Measurements from ENCODE around the gene FAXC. TPM values are rescaled to one million over a fixed set of nuclear protein-coding genes. Genes with fewer than 3 reads are reported as not detected.

FAXC gene
- total RNA-seq, 3 donors from 2014 or later, result 1.0 to 25.8 (median 2.0) TPM

GRCh38 chr6:99359800-99360199, 10.3 kb upstream of the FAXC start:
- DNase-seq (no peak), ATAC-seq (no peak)
- no peaks in the 10 kb centered on the region for H3K36me3 ChIP-seq (ENCODE audit: low read depth)
- no peak for TF ChIP-seq CTCF (IDR thresholded peaks at IDR 0.05)
- H3K4me3 ChIP-seq, result no peak overlapping the region
- no peaks in the 10 kb centered on the region for H3K4me1 ChIP-seq (ENCODE audit: low read depth)
- no peaks in the 10 kb centered on the region for H3K9me3 ChIP-seq
- intact Hi-C loops (cut with DNase I, micrococcal nuclease), result no loop called here

GRCh38 chr6:99356641-99357040, 7.2 kb upstream of the FAXC start:
- H3K4me1 ChIP-seq (ENCODE audit: low read depth), result no peaks in the 10 kb centered on the region
- H3K36me3 ChIP-seq (ENCODE audit: low read depth), result no peaks in the 10 kb centered on the region
- DNase-seq (no peak), ATAC-seq (no peak)
- H3K4me3 ChIP-seq, result no peak overlapping the region
- intact Hi-C loops (cut with DNase I, micrococcal nuclease), result no loop called here
- H3K9me3 ChIP-seq, result no peaks in the 10 kb centered on the region
- no peak for TF ChIP-seq CTCF (IDR thresholded peaks at IDR 0.05)

- Histone ChIP-seq H3K36me3 (ENCODE audit: low read depth) (no peaks in the 10 kb centered on the region), H3K9me3 (no peaks in the 10 kb centered on the region), H3K4me3 (no peak overlapping the region), H3K4me1 (ENCODE audit: low read depth) (no peaks in the 10 kb centered on the region)
- intact Hi-C loops (cut with DNase I, micrococcal nuclease), result no loop called here
- DNase-seq (no peak), ATAC-seq (no peak)
- TF ChIP-seq CTCF (IDR thresholded peaks at IDR 0.05), result no peak
Measured at GRCh38 chr6:99354983-99355382, 5.5 kb upstream of the FAXC start.

- ATAC-seq, result no peak
Measured at GRCh38 chr6:99353126-99353525, 3.7 kb upstream of the FAXC start.

GRCh38 chr6:99350573-99350972, 1.1 kb upstream of the FAXC start:
- Histone ChIP-seq H3K4me1 (ENCODE audit: low read depth) (no peaks in the 10 kb centered on the region), H3K9me3 (no peaks in the 10 kb centered on the region), H3K36me3 (ENCODE audit: low read depth) (no peaks in the 10 kb centered on the region), H3K4me3 (no peak overlapping the region)
- intact Hi-C loops (cut with DNase I, micrococcal nuclease), result no loop called here
- ATAC-seq (no peak), DNase-seq (no peak)
- TF ChIP-seq CTCF (IDR thresholded peaks at IDR 0.05), result no peak

More at GRCh38 chr6:99353126-99353525, 3.7 kb upstream of the FAXC start:
- no peak for TF ChIP-seq CTCF (IDR thresholded peaks at IDR 0.05)
- no peak overlapping the region for H3K4me3 ChIP-seq
- H3K9me3 ChIP-seq, result no peaks in the 10 kb centered on the region
- no peaks in the 10 kb centered on the region for H3K4me1 ChIP-seq (ENCODE audit: low read depth)
- intact Hi-C loops (cut with DNase I, micrococcal nuclease), result no loop called here
- no peaks in the 10 kb centered on the region for H3K36me3 ChIP-seq (ENCODE audit: low read depth)
- DNase-seq, result no peak

Measured in mucosa of descending colon (tissue), 3 donors.